ENCODE measurements around the gene PALB2.

GRCh38 chr16:23554536-23554935 is 86.6 kb downstream of the PALB2 start:
- TF ChIP-seq CTCF (IDR thresholded peaks at IDR 0.05 in 4 of 5, conservative IDR thresholded peaks at IDR 0.05 in 1 of 5): no peak
- TF ChIP-seq POLR2A (IDR thresholded peaks at IDR 0.05): no peak
